Cardiac muscle cell (in vitro differentiated cells and primary cell): Measurements from ENCODE around the gene PRKCA. TPM values are rescaled to one million over a fixed set of nuclear protein-coding genes. Genes with fewer than 3 reads are reported as not detected.
A peak's percentile ranks its signal among the peaks of the same experiment; 100 is the strongest.

ENCODE experiments used
- DNase-seq, 2 donors: peaks; one replicate each; pipeline versions ENCODE4 v3.0.0 to v3.0.0-alpha.2; 2010 to 2017; ENCODE audit warnings: low read depth in 1 of 2, low spot score in 1 of 2
- H3K27ac ChIP-seq: fragments of 200-600 bp; sonication (generic); 2 replicates; pipeline ENCODE4 v1.5.1; 2016
- H3K27me3 ChIP-seq: fragments of 200-600 bp; sonication (generic); 2 replicates; pipeline ENCODE4 v1.6.0; 2016; ENCODE audit warnings: control low read depth
- H3K36me3 ChIP-seq: fragments of 200-600 bp; sonication (generic); 2 replicates; pipeline ENCODE4 v1.5.1; 2016; ENCODE audit warnings: control low read depth
- H3K4me1 ChIP-seq: fragments of 200-600 bp; sonication (generic); 2 replicates; pipeline ENCODE4 v1.8.1; 2017; ENCODE audit warnings: low read depth, mild to moderate bottlenecking, mixed run types
- H3K4me3 ChIP-seq: fragments of 200-600 bp; sonication (generic); 2 replicates; pipeline ENCODE4 v1.5.1; 2016; ENCODE audit warnings: mild to moderate bottlenecking
- H3K9me3 ChIP-seq: fragments of 200-600 bp; sonication (generic); 2 replicates; pipeline ENCODE4 v1.5.1; 2017; ENCODE audit warnings: low read depth, mild to moderate bottlenecking, control low read depth
- polyA plus RNA-seq: library from polyadenylated mRNA; unstranded; fragments of >200 nt; fragmentation: Nextera tagmentation; extraction: Ambion mirVana; gene quantifications from 2 replicates; pipeline ENCODE4 v1.2.1, GENCODE V29; 2016
- total RNA-seq: library from RNA; depleted of rRNA; stranded (reverse); fragments of >200 nt; gene quantifications from 2 replicates; pipeline ENCODE4 v1.2.3, GENCODE V29; 2016
- TF ChIP-seq, protein P1 (sequence below): IDR thresholded peaks from 2 replicates; pipeline ENCODE4 v1.5.1; 2012; ENCODE audit warnings: low read depth, mild to moderate bottlenecking, low read length

The PRKCA gene
- total and polyA plus RNA-seq, 2 experiments from 2014 or later: 3.1 to 10.3 TPM

DNA sequence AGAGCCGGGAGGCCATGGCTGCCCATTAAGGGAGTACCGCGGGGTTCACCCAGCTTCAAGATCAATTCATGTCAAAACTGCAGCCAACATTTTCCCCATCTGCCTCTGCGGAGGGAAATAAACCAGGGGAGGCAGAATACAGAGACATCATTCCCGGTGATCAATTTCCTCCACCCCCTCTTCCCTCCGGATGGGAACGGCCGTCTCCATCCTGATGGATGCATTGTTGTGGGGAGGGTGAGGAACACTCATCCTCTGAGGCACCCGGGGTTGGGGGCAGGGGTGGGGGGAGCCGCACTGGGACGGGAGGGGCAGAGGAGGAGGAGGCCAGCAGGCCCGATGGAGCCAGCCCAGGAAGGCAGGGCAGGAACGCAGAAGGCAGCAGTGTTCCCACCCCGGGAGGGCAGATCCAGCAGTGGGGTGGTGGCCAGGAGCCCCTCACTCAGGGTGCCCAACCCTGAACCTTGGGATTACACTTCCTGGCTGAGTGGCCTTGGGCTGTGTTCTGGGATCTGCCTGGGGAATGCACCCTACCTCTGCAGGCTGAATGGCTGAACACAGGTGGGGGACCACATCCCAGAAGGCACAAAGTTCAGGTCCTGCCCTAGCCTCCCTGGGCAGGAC is 546.7 kb downstream of the PRKCA start:
- Histone ChIP-seq H3K4me1 (no peaks in the 10 kb centered on the region), H3K36me3 (no peaks in the 10 kb centered on the region), H3K4me3 (no peak overlapping the region), H3K27me3 (no peaks in the 10 kb centered on the region), H3K9me3 (no peaks in the 10 kb centered on the region), H3K27ac (no peak overlapping the region)
- TF ChIP-seq, protein P1, sequence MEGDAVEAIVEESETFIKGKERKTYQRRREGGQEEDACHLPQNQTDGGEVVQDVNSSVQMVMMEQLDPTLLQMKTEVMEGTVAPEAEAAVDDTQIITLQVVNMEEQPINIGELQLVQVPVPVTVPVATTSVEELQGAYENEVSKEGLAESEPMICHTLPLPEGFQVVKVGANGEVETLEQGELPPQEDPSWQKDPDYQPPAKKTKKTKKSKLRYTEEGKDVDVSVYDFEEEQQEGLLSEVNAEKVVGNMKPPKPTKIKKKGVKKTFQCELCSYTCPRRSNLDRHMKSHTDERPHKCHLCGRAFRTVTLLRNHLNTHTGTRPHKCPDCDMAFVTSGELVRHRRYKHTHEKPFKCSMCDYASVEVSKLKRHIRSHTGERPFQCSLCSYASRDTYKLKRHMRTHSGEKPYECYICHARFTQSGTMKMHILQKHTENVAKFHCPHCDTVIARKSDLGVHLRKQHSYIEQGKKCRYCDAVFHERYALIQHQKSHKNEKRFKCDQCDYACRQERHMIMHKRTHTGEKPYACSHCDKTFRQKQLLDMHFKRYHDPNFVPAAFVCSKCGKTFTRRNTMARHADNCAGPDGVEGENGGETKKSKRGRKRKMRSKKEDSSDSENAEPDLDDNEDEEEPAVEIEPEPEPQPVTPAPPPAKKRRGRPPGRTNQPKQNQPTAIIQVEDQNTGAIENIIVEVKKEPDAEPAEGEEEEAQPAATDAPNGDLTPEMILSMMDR: no peak
- no peak for DNase-seq

DNA sequence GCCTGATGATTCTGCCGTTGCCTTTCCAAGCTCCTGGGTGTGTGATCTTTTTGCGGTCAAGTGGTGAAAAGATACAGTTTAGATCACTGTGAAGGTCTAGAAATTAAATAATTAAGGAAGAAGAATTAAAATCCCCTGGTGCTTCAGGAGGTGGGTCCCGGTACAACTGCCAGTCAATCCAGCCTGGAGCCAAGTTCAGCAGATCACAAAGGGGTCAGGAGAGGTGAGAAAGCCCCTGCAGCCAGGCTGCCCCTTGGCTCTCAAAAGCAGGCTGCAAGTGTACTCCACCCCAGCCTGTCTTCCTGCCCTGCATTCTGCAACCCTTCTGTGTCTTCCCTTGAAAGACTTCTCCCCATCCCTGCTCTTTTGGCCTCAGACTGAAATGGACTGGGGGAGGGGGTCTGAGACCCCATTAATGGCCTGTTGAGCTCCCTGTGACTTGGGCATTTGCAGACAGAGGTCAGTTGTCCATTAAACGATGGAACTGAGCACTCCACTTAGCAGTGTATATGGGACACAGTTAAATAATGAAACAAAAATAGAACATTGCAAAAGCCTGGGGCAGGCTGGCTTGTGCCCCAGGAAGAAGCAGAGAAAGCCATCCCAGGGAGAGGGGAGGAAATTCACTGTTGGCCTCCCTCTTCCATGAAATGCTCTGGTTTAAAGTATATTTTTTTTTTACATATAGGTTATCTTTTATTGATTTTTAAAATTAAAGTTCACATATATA is 547.6 kb downstream of the PRKCA start:
- TF ChIP-seq, protein P1: no peak
- no peaks in the 10 kb centered on the region for H3K4me1 ChIP-seq

DNA sequence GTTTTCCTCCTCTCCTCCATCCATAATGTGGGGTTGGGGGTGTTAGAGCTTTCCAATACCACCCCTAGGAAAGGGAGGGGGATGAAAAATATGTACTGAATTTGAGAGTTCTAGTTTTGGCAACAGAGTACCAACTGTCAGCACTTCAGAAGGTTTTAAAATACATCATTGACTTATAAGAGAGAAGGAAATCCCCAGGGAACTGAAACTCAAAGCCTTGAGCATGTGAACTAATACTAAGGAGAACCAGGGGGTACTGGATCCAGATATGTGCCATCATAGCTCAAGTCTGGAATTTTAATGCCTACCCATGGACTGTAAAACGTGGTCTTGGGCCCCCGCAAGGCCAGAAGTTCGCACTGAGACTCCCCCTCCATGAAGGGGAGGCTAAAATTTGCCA is 548.3 kb downstream of the PRKCA start:
- TF ChIP-seq, protein P1: no peak
- DNase-seq: no peak
- Histone ChIP-seq H3K4me1 (no peaks in the 10 kb centered on the region), H3K9me3 (no peaks in the 10 kb centered on the region), H3K4me3 (no peak overlapping the region), H3K27me3 (no peaks in the 10 kb centered on the region), H3K27ac (no peak overlapping the region), H3K36me3 (no peaks in the 10 kb centered on the region)

More for the DNA sequence above, 547.6 kb downstream of the PRKCA start:
- Histone ChIP-seq H3K9me3 (no peaks in the 10 kb centered on the region), H3K27me3 (no peaks in the 10 kb centered on the region), H3K4me3 (no peak overlapping the region), H3K27ac (no peak overlapping the region), H3K36me3 (no peaks in the 10 kb centered on the region)
- DNase-seq: no peak

DNA sequence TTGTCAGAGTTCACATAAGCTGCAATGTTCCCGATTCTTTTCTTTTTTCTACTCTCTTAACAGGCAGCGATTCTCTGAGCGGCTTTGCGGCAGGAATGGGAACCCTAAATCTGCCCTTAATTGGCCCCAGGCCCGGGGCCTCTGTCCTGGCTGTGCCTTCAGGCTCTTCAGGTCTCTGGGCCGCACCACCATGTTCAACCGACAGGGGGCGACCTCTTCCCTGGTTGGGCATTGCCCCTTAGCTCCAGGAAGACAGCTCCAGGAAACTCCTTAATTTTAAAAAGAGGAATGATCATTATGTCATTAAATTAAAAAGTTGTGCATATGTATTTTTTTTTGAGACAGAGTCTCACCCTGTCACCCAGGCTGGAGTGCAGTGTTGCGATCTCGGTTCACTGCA is 552.8 kb downstream of the PRKCA start:
- Histone ChIP-seq H3K4me3 (no peak overlapping the region), H3K27me3 (no peaks in the 10 kb centered on the region), H3K9me3 (no peaks in the 10 kb centered on the region), H3K36me3 (no peaks in the 10 kb centered on the region), H3K27ac (no peak overlapping the region), H3K4me1 (peaks cover 8% of the 10 kb centered on the region)
- TF ChIP-seq, protein P1: peak; percentile 30
- DNase-seq: peak in 1 of 2 donors; percentile 10

DNA sequence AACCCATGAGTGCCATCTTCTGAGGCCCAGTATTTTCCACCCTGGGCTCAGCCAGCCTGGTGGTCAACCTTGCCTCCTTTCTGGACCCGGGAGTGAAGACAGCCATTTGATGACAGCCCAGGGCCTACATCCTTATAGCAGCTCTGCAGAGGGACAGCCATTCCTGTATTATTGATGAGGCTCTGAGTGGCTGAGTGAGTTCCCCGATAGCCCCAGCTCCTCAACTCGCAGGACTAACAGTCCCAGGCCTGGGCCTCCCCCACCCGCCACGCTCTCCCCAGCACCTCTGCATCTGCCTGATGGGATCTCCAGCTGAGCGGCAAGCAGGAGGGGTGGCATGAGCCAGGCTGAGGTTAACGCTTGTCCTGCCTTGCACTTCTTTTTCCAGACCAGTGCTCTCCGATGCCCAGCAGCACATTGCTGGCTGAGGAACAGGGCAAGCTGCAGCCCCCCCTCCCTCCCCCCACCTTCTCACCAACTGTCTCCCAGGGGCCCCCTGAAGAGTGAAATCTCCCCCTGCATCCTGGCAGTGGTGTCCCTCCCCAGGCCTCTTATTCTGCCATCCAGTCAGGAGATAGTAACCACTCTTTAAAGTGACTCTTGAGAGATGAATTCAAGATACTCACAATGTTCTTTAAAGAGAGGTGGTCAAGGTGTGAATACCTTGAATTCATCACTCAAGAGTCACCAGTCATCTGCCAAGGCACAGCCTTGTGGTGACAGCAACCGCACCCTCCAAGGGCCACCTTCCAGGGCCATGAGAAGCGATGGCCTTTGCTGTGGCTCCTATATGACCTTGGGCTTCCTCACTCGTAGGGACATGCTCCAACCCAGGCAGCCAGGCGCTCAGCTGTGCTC is 556.0 kb downstream of the PRKCA start:
- H3K9me3 ChIP-seq: no peaks in the 10 kb centered on the region

More for the DNA sequence above, 556.0 kb downstream of the PRKCA start:
- peak in 1 of 2 donors; percentile 19 for DNase-seq
- no peaks in the 10 kb centered on the region for H3K36me3 ChIP-seq
- H3K4me3 ChIP-seq: no peak overlapping the region
- no peaks in the 10 kb centered on the region for H3K27me3 ChIP-seq
- TF ChIP-seq, protein P1: no peak
- H3K4me1 ChIP-seq: peaks cover 8% of the 10 kb centered on the region
- no peak overlapping the region for H3K27ac ChIP-seq
